ENCODE results near the gene NAPA.

- TF ChIP-seq, protein P1, sequence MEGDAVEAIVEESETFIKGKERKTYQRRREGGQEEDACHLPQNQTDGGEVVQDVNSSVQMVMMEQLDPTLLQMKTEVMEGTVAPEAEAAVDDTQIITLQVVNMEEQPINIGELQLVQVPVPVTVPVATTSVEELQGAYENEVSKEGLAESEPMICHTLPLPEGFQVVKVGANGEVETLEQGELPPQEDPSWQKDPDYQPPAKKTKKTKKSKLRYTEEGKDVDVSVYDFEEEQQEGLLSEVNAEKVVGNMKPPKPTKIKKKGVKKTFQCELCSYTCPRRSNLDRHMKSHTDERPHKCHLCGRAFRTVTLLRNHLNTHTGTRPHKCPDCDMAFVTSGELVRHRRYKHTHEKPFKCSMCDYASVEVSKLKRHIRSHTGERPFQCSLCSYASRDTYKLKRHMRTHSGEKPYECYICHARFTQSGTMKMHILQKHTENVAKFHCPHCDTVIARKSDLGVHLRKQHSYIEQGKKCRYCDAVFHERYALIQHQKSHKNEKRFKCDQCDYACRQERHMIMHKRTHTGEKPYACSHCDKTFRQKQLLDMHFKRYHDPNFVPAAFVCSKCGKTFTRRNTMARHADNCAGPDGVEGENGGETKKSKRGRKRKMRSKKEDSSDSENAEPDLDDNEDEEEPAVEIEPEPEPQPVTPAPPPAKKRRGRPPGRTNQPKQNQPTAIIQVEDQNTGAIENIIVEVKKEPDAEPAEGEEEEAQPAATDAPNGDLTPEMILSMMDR (conservative IDR thresholded peaks at IDR 0.05 in 1 of 2, IDR thresholded peaks at IDR 0.05 in 1 of 2; ENCODE audit: low read depth in 1 of 2, low read length in 2 of 2): no peak
- no peak for TF ChIP-seq EZH2 (IDR thresholded peaks at IDR 0.05; ENCODE audit: low read length, missing control alignments)
Observed at GRCh38 chr19:47509973-47510372, 4.9 kb downstream of the NAPA start.
